Right lobe of liver (tissue), 6 donors: ENCODE results near the gene ZMPSTE24. TPM values are rescaled to one million over a fixed set of nuclear protein-coding genes. Genes with fewer than 3 reads are reported as not detected.

Experiments
- ATAC-seq, 4 donors: fragments of 200-7000 bp; cut with Tn5 transposase; one replicate each; pipeline ENCODE4 v1.9.1; 2020; ENCODE audit warnings: mild to moderate bottlenecking in 4 of 4, moderate library complexity in 4 of 4
- DNase-seq, 3 donors: peaks; one replicate each; pipeline ENCODE4 v3.0.0-alpha.2; 2020
- H3K27ac ChIP-seq, 3 donors: fragments of 200-600 bp; one replicate each; pipeline ENCODE4 v1.8.0; 2022
- H3K27me3 ChIP-seq, 2 donors: fragments of 200-600 bp; one replicate each; pipeline ENCODE4 v1.8.0; 2022
- H3K36me3 ChIP-seq, 4 donors: fragments of 200-600 bp; sonication (generic) in 1 of 4; one replicate each; pipeline versions ENCODE4 v1.5.1 to v1.8.0; 2017 to 2022; ENCODE audit warnings: control low read depth in 1 of 4
- H3K4me1 ChIP-seq, 4 donors: fragments of 200-600 bp; sonication (generic) in 1 of 4; one replicate each; pipeline versions ENCODE4 v1.5.1 to v1.8.0; 2017 to 2022; ENCODE audit warnings: control low read depth in 1 of 4
- H3K4me3 ChIP-seq, 3 donors: fragments of 200-600 bp; one replicate each; pipeline ENCODE4 v1.8.0; 2022
- H3K9me3 ChIP-seq, 4 donors: fragments of 200-600 bp; sonication (generic) in 1 of 4; one replicate each; pipeline versions ENCODE4 v1.5.1 to v1.8.0; 2017 to 2022; ENCODE audit warnings: control low read depth in 1 of 4
- CTCF ChIP-seq, 4 donors: fragments of 200-600 bp in 3 of 4; fragments of 450-650 bp in 1 of 4; IDR thresholded peaks; one replicate each; pipeline versions ENCODE4 v1.5.1 to v1.8.0; 2016 to 2022; ENCODE audit warnings: antibody characterized with exemption in 4 of 4, mild to moderate bottlenecking in 2 of 4
- POLR2A ChIP-seq: fragments of 450-650 bp; IDR thresholded peaks from one replicate; pipeline ENCODE4 v1.6.1; 2017; ENCODE audit warnings: antibody characterized with exemption, mild to moderate bottlenecking
- WGBS: methylation state at CpG from one replicate; pipeline ENCODE4 v1.1.6; 2018; ENCODE audit warnings: low coverage, low lambda C conversion rate; ENCODE audit not compliant: insufficient coverage; ENCODE audit errors: missing lambda C conversion rate; 5-methylcytosine and 5-hydroxymethylcytosine counted together
- intact Hi-C, 2 donors: fragments of 100-400 bp; cut with DNase I; formaldehyde crosslinking; loops; one replicate each; pipeline versions ENCODE4 v1.11.2 to v1.14.1; 2022
- total RNA-seq, 6 experiments: library from RNA; depleted of rRNA in 2 of 6; stranded (reverse); fragments of >200 nt in 2 of 6; fragmentation: NEBNext Ultra II Directional in 3 of 6; extraction: Animal tissue kit (Norgen Biotek cat#: 25700) in 3 of 6; gene quantifications; one replicate each; pipeline versions ENCODE4 v1.1.0 to v1.2.4, GENCODE V29; 2016 to 2023
- donor health status: DM: no; HTN: yes; CAD: no.
- donor health status: DM: no; HTN: no; CAD: no.
- donor health status: DM: no; HTN: no; CAD: no.
- donor health status: DM: no; HTN: yes; CAD: no.
- donor health status: DM: no; HTN: yes; CAD: no.

The ZMPSTE24 gene
- total RNA-seq, 6 experiments from 2014 or later, result 21.1 to 36.9 (median 27.5) TPM

- no peak overlapping the region for H3K27ac ChIP-seq
- H3K36me3 ChIP-seq, result no peaks in the 10 kb centered on the region
- DNase-seq (no peak), ATAC-seq (no peak)
- H3K27me3 ChIP-seq, result no peaks in the 10 kb centered on the region
- H3K4me3 ChIP-seq, result no peak overlapping the region
- TF ChIP-seq CTCF (IDR thresholded peaks at IDR 0.05) (no peak), POLR2A (no peak)
- intact Hi-C loops, result no loop called here
- H3K4me1 ChIP-seq, result no peaks in the 10 kb centered on the region
- 86% methylated on average over 4 of the region's 9 CpGs for WGBS
- H3K9me3 ChIP-seq, result no peaks in the 10 kb centered on the region
These were observed 42.6 kb downstream of the ZMPSTE24 start for GRCh38 chr1:40300651-40301050.

DNA sequence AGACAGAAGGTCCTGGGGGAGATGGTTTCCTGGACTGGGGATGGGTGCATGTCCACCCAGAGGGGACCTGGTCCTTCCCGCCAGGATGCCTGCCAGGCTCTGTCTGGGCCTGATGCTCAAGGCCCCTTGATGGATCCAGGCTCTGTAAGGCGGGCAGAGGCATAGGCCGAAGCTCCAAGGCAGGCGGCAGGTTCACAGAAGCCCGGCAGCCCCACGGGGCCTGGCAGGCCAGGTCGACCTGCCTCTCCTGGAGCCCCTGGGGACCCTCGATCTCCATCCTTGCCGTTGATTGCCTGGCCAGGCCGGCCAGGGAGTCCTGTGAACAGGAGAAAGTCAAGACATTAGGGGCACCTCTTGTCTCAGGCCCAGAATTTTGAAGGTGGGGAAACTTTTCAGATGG lies 43.0 kb downstream of the ZMPSTE24 start:
- 80% methylated on average over 3 of the region's 10 CpGs for WGBS
- Histone ChIP-seq H3K4me1 (no peaks in the 10 kb centered on the region), H3K27me3 (no peaks in the 10 kb centered on the region), H3K9me3 (no peaks in the 10 kb centered on the region), H3K27ac (no peak overlapping the region), H3K36me3 (no peaks in the 10 kb centered on the region), H3K4me3 (no peak overlapping the region)
- no peak for TF ChIP-seq POLR2A
- TF ChIP-seq CTCF (IDR thresholded peaks at IDR 0.05), result no peak
- intact Hi-C loops, result no loop called here
- ATAC-seq, result no peak
- DNase-seq, result no peak

GRCh38 chr1:40301541-40302299 lies 43.7 kb downstream of the ZMPSTE24 start:
- Histone ChIP-seq H3K9me3 (no peaks in the 10 kb centered on the region), H3K27ac (no peak overlapping the region), H3K36me3 (no peaks in the 10 kb centered on the region), H3K27me3 (no peaks in the 10 kb centered on the region), H3K4me1 (no peaks in the 10 kb centered on the region), H3K4me3 (no peak overlapping the region)
- DNase-seq (no peak), ATAC-seq (no peak)
- intact Hi-C loops, result no loop called here
- 87% methylated on average over 5 of the region's 12 CpGs for WGBS
- TF ChIP-seq POLR2A, result no peak
- TF ChIP-seq CTCF (IDR thresholded peaks at IDR 0.05), result no peak

- no peak overlapping the region for H3K27ac ChIP-seq
- H3K9me3 ChIP-seq, result no peaks in the 10 kb centered on the region
- ATAC-seq, result no peak
- WGBS, result 70% methylated on average over 2 of the region's 13 CpGs
- no peak overlapping the region for H3K4me3 ChIP-seq
- DNase-seq, result no peak
- no peaks in the 10 kb centered on the region for H3K36me3 ChIP-seq
- TF ChIP-seq POLR2A (no peak), CTCF (IDR thresholded peaks at IDR 0.05) (no peak)
- intact Hi-C loops, result no loop called here
- no peaks in the 10 kb centered on the region for H3K4me1 ChIP-seq
- H3K27me3 ChIP-seq, result no peaks in the 10 kb centered on the region
These were observed 44.4 kb downstream of the ZMPSTE24 start for GRCh38 chr1:40302475-40302874.
